Type B pancreatic cell (in vitro differentiated cells): ENCODE data around the gene AVL9. TPM values are rescaled to one million over a fixed set of nuclear protein-coding genes. Genes with fewer than 3 reads are reported as not detected.

Source experiments
- DNase-seq: peaks from one replicate; pipeline ENCODE4 v3.0.0; 2021; ENCODE audit warnings: mixed read lengths; ENCODE audit not compliant: unreplicated experiment; ENCODE audit errors: extremely low spot score
- H3K27ac Mint-ChIP-seq: 2 replicates; pipeline ENCODE4 v1.8.0; 2021; ENCODE audit warnings: mild to moderate bottlenecking, mixed read lengths
- H3K27me3 Mint-ChIP-seq: 2 replicates; pipeline ENCODE4 v1.8.0; 2021; ENCODE audit warnings: mixed read lengths
- H3K36me3 Mint-ChIP-seq: 2 replicates; pipeline ENCODE4 v1.8.0; 2021; ENCODE audit warnings: mixed read lengths
- H3K4me1 Mint-ChIP-seq: one replicate; pipeline ENCODE4 v1.8.0; 2021; ENCODE audit warnings: mixed read lengths; ENCODE audit not compliant: unreplicated experiment
- H3K4me3 Mint-ChIP-seq: 2 replicates; pipeline ENCODE4 v1.8.0; 2021; ENCODE audit warnings: mild to moderate bottlenecking, mixed read lengths
- H3K9me3 Mint-ChIP-seq: 2 replicates; pipeline ENCODE4 v1.8.0; 2021; ENCODE audit warnings: mixed read lengths
- CTCF ChIP-seq: fragments of 200-600 bp; sonication (generic); conservative IDR thresholded peaks from 2 replicates; pipeline ENCODE4 v1.5.0; 2021; ENCODE audit warnings: antibody characterized with exemption, mild to moderate bottlenecking
- total RNA-seq: library from RNA; stranded (reverse); gene quantifications from 2 replicates; pipeline ENCODE4 v1.2.1, GENCODE V29; 2021; ENCODE audit warnings: low replicate concordance

The AVL9 gene
- total RNA-seq, 1 donor from 2014 or later = 35.2 TPM

GRCh38 chr7:32579776-32580175, 84.5 kb downstream of the AVL9 start:
- no peak for DNase-seq
- peak overlapping the region; percentile 78 for H3K27ac Mint-ChIP-seq
- no peaks in the 10 kb centered on the region for H3K27me3 Mint-ChIP-seq
- H3K36me3 Mint-ChIP-seq = peaks cover 35% of the 10 kb centered on the region
- no peaks in the 10 kb centered on the region for H3K9me3 Mint-ChIP-seq
- no peak for TF ChIP-seq CTCF
- H3K4me3 Mint-ChIP-seq = no peak overlapping the region
- no peaks in the 10 kb centered on the region for H3K4me1 Mint-ChIP-seq

GRCh38 chr7:32580646-32581045, 85.4 kb downstream of the AVL9 start:
- TF ChIP-seq CTCF = no peak
- peaks cover 40% of the 10 kb centered on the region for H3K36me3 Mint-ChIP-seq
- no peaks in the 10 kb centered on the region for H3K4me1 Mint-ChIP-seq
- H3K9me3 Mint-ChIP-seq = no peaks in the 10 kb centered on the region
- H3K4me3 Mint-ChIP-seq = no peak overlapping the region
- no peak overlapping the region for H3K27ac Mint-ChIP-seq
- no peaks in the 10 kb centered on the region for H3K27me3 Mint-ChIP-seq
- DNase-seq = no peak

- H3K9me3 Mint-ChIP-seq = no peaks in the 10 kb centered on the region
- no peak overlapping the region for H3K4me3 Mint-ChIP-seq
- no peak for DNase-seq
- peaks cover 5% of the 10 kb centered on the region for H3K4me1 Mint-ChIP-seq
- no peak for TF ChIP-seq CTCF
- no peak overlapping the region for H3K27ac Mint-ChIP-seq
- H3K36me3 Mint-ChIP-seq = peaks cover 43% of the 10 kb centered on the region
- no peaks in the 10 kb centered on the region for H3K27me3 Mint-ChIP-seq
Measured at GRCh38 chr7:32582036-32582435, 86.7 kb downstream of the AVL9 start.

- no peak for TF ChIP-seq CTCF
- Mint-ChIP-seq H3K4me1 (peaks cover 6% of the 10 kb centered on the region), H3K36me3 (peaks cover 39% of the 10 kb centered on the region), H3K27ac (no peak overlapping the region), H3K4me3 (no peak overlapping the region), H3K9me3 (no peaks in the 10 kb centered on the region), H3K27me3 (no peaks in the 10 kb centered on the region)
- no peak for DNase-seq
Measured at GRCh38 chr7:32583791-32584190, 88.5 kb downstream of the AVL9 start.

- Mint-ChIP-seq H3K4me3 (no peak overlapping the region), H3K36me3 (peaks cover 36% of the 10 kb centered on the region), H3K27ac (peak overlapping the region; percentile 10), H3K27me3 (no peaks in the 10 kb centered on the region), H3K4me1 (peaks cover 6% of the 10 kb centered on the region), H3K9me3 (no peaks in the 10 kb centered on the region)
- no peak for TF ChIP-seq CTCF
- no peak for DNase-seq
Measured at GRCh38 chr7:32586291-32587221, 91.3 kb downstream of the AVL9 start.
